HL-60 (cell line): ENCODE results near the gene DDR1.

Source experiments
- GABPA ChIP-seq: IDR thresholded peaks from 2 replicates; pipeline ENCODE4 v1.6.1; 2012; ENCODE audit warnings: low read depth
- POLR2AphosphoS5 ChIP-seq: IDR thresholded peaks from 2 replicates; pipeline ENCODE4 v1.6.1; 2012; ENCODE audit warnings: low read depth
- TF ChIP-seq, protein P1 (sequence below): IDR thresholded peaks from one replicate; pipeline ENCODE4 v1.5.1; 2011; ENCODE audit warnings: low read length, control low read depth, inconsistent platforms; ENCODE audit not compliant: insufficient read depth

DNA sequence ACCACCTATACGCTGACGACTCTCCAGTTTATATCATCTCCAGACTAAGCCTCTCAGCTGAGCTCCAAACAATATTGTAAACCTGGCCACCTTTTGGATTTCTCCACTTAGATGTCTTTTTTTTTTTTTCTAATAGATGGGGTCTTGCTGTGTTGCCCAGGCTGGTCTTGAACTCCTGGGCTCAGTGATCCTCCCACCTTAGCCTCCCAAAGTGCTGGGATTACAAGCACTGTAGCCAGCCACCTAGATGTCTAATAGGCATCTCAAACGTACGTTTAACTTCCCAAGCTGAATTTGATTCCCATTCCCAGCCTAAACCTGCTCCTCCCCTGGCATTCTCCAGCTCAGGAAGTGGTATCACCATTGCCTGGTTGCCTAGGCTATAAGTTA is 5.2 kb downstream of the DDR1 start:
- TF ChIP-seq, protein P1, sequence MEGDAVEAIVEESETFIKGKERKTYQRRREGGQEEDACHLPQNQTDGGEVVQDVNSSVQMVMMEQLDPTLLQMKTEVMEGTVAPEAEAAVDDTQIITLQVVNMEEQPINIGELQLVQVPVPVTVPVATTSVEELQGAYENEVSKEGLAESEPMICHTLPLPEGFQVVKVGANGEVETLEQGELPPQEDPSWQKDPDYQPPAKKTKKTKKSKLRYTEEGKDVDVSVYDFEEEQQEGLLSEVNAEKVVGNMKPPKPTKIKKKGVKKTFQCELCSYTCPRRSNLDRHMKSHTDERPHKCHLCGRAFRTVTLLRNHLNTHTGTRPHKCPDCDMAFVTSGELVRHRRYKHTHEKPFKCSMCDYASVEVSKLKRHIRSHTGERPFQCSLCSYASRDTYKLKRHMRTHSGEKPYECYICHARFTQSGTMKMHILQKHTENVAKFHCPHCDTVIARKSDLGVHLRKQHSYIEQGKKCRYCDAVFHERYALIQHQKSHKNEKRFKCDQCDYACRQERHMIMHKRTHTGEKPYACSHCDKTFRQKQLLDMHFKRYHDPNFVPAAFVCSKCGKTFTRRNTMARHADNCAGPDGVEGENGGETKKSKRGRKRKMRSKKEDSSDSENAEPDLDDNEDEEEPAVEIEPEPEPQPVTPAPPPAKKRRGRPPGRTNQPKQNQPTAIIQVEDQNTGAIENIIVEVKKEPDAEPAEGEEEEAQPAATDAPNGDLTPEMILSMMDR: no peak
- no peak for TF ChIP-seq GABPA
- no peak for TF ChIP-seq POLR2AphosphoS5
